ENCODE data around the gene IGDCC3.

IGDCC3 gene

GRCh38 chr15:65286069-65286703, 91.6 kb downstream of the IGDCC3 start:
- H3K4me2 ChIP-seq (ENCODE audit: low read depth, low read length, poor library complexity, severe bottlenecking): peak overlapping the region; percentile 90
- no peak overlapping the region for H3K27ac ChIP-seq (ENCODE audit: low read depth, low read length)
- TF ChIP-seq EZH2phosphoT487 (conservative IDR thresholded peaks at IDR 0.05; ENCODE audit: low read length) (no peak), CTCF (IDR thresholded peaks at IDR 0.05; ENCODE audit: insufficient read depth, low read length, poor library complexity, severe bottlenecking) (no peak)
- H3K9ac ChIP-seq (ENCODE audit: low read length): peak overlapping the region; percentile 74
- no peaks in the 10 kb centered on the region for H4K20me1 ChIP-seq (ENCODE audit: low read depth, low read length)
- H3K9me3 ChIP-seq (ENCODE audit: insufficient read depth, low read length): no peaks in the 10 kb centered on the region
- no peaks in the 10 kb centered on the region for H3K27me3 ChIP-seq (ENCODE audit: low read length)
- no peaks in the 10 kb centered on the region for H3K79me2 ChIP-seq (ENCODE audit: insufficient read depth, low read length)
- peak overlapping the region; percentile 62 for H3K4me3 ChIP-seq (ENCODE audit: insufficient read depth, low read length, poor library complexity, severe bottlenecking)
- H2AFZ ChIP-seq (ENCODE audit: low read depth, low read length, severe bottlenecking): peak overlapping the region; percentile 92
- H3K36me3 ChIP-seq (ENCODE audit: low read length): no peaks in the 10 kb centered on the region
- no peaks in the 10 kb centered on the region for H3K9me2 ChIP-seq (replicated peaks; ENCODE audit: insufficient read depth, low read length)
- 0 out of 2 replicates have a peak, but pooled peaks cover 7% of the 10 kb centered on the region for H3F3A ChIP-seq (ENCODE audit: insufficient read depth)

- peak overlapping the region; percentile 90 for H3K4me2 ChIP-seq (ENCODE audit: low read depth, low read length, poor library complexity, severe bottlenecking)
- H3K27me3 ChIP-seq (ENCODE audit: low read length): no peaks in the 10 kb centered on the region
- H3K36me3 ChIP-seq (ENCODE audit: low read length): no peaks in the 10 kb centered on the region
- TF ChIP-seq EZH2phosphoT487 (conservative IDR thresholded peaks at IDR 0.05; ENCODE audit: low read length) (no peak), CTCF (IDR thresholded peaks at IDR 0.05; ENCODE audit: insufficient read depth, low read length, poor library complexity, severe bottlenecking) (no peak)
- H2AFZ ChIP-seq (ENCODE audit: low read depth, low read length, severe bottlenecking): peak overlapping the region; percentile 92
- H3K9me3 ChIP-seq (ENCODE audit: insufficient read depth, low read length): no peaks in the 10 kb centered on the region
- H3K79me2 ChIP-seq (ENCODE audit: insufficient read depth, low read length): no peaks in the 10 kb centered on the region
- H3K9me2 ChIP-seq (replicated peaks; ENCODE audit: insufficient read depth, low read length): no peaks in the 10 kb centered on the region
- peak overlapping the region; percentile 62 for H3K4me3 ChIP-seq (ENCODE audit: insufficient read depth, low read length, poor library complexity, severe bottlenecking)
- peak overlapping the region; percentile 74 for H3K9ac ChIP-seq (ENCODE audit: low read length)
- no peak overlapping the region for H3K27ac ChIP-seq (ENCODE audit: low read depth, low read length)
- H3F3A ChIP-seq (ENCODE audit: insufficient read depth): 0 out of 2 replicates have a peak, but pooled peaks cover 7% of the 10 kb centered on the region
- H4K20me1 ChIP-seq (ENCODE audit: low read depth, low read length): no peaks in the 10 kb centered on the region
Measured at GRCh38 chr15:65285291-65286068, 92.3 kb downstream of the IGDCC3 start.

GRCh38 chr15:65278480-65278879, 99.3 kb downstream of the IGDCC3 start:
- Histone ChIP-seq H2AFZ (ENCODE audit: low read depth, low read length, severe bottlenecking) (no peak overlapping the region), H3K4me2 (ENCODE audit: low read depth, low read length, poor library complexity, severe bottlenecking) (no peak overlapping the region), H3K36me3 (ENCODE audit: low read length) (no peaks in the 10 kb centered on the region), H4K20me1 (ENCODE audit: low read depth, low read length) (no peaks in the 10 kb centered on the region), H3K9me2 (replicated peaks; ENCODE audit: insufficient read depth, low read length) (no peaks in the 10 kb centered on the region), H3K4me3 (ENCODE audit: insufficient read depth, low read length, poor library complexity, severe bottlenecking) (no peak overlapping the region), H3K27me3 (ENCODE audit: low read length) (no peaks in the 10 kb centered on the region), H3K9ac (ENCODE audit: low read length) (no peak overlapping the region), H3K79me2 (ENCODE audit: insufficient read depth, low read length) (no peaks in the 10 kb centered on the region), H3K9me3 (ENCODE audit: insufficient read depth, low read length) (no peaks in the 10 kb centered on the region), H3K27ac (ENCODE audit: low read depth, low read length) (no peak overlapping the region), H3F3A (ENCODE audit: insufficient read depth) (no peaks in the 10 kb centered on the region)
- TF ChIP-seq EZH2phosphoT487 (conservative IDR thresholded peaks at IDR 0.05; ENCODE audit: low read length) (no peak), CTCF (IDR thresholded peaks at IDR 0.05; ENCODE audit: insufficient read depth, low read length, poor library complexity, severe bottlenecking) (no peak)
